GM12878 (cell line): Measurements from ENCODE around the gene PAQR7. TPM values are rescaled to one million over a fixed set of nuclear protein-coding genes. Genes with fewer than 3 reads are reported as not detected.

Experiments
- ATAC-seq: fragments of 200-7000 bp; cut with Tn5 transposase; 3 replicates; pipeline ENCODE4 v1.9.1; 2020; ENCODE audit warnings: mild to moderate bottlenecking, moderate library complexity
- BruUV-seq: library from RNA; stranded (reverse); fragments of 400-500 nt; replicated peaks from 2 replicates; lab custom pipeline; 2021; lab: Mats Ljungman, UMichigan
- CTCF ChIA-PET: fragments of 300-600 bp; sonication (Branson Sonifier 250); formaldehyde crosslinking; extraction: SDS; loops from one replicate; lab custom pipeline; 2021; ENCODE audit warnings: inconsistent platforms; lab: Yijun Ruan, JAX
- POLR2A ChIA-PET: fragments of 350-600 bp; formaldehyde crosslinking; extraction: SDS; loops from one replicate; lab custom pipeline; 2021; ENCODE audit warnings: inconsistent platforms; lab: Charles Lee
- RAD21 ChIA-PET: fragments of 300-600 bp; sonication (Branson Sonifier 250); formaldehyde crosslinking; loops from one replicate; lab custom pipeline; 2023; ENCODE audit warnings: antibody characterized with exemption; ENCODE audit not compliant: unreplicated experiment; lab: Charles Lee
- SMC1A ChIA-PET: fragments of 300-600 bp; sonication (Branson Sonifier 250); formaldehyde crosslinking; loops from one replicate; lab custom pipeline; 2023; ENCODE audit not compliant: unreplicated experiment, uncharacterized antibody; lab: Charles Lee
- DNase-seq: peaks from one replicate; pipeline ENCODE4 v3.0.0-alpha.2; 2011; ENCODE audit warnings: low read depth, low spot score
- FAIRE-seq: peaks from 3 replicates; lab custom pipeline; 2011; peaks lifted over from hg19 to GRCh38; lab: Jason Lieb, UNC
- H2AFZ ChIP-seq: 2 replicates; pipeline ENCODE4 v1.6.0; 2011; ENCODE audit warnings: low read depth, low read length, control low read depth; ENCODE audit not compliant: control insufficient read depth
- H3K27ac ChIP-seq: 2 replicates; pipeline ENCODE4 v1.5.1; 2011; ENCODE audit warnings: control low read depth; ENCODE audit not compliant: control insufficient read depth, insufficient read depth
- H3K27me3 ChIP-seq, 2 experiments: replicated peaks in 1 of 2; 2 replicates each; pipeline versions ENCODE4 v1.6.0 to v1.6.1; 2011; ENCODE audit warnings: low read length in 1 of 2; ENCODE audit not compliant: control insufficient read depth in 2 of 2, insufficient read depth in 2 of 2
- H3K36me3 ChIP-seq, 2 experiments: 2 replicates each; pipeline ENCODE4 v1.5.1; 2011; ENCODE audit warnings: low read length in 1 of 2; ENCODE audit not compliant: control insufficient read depth in 2 of 2, insufficient read depth in 2 of 2
- H3K4me1 ChIP-seq: 2 replicates; pipeline ENCODE4 v1.6.1; 2011; ENCODE audit warnings: mild to moderate bottlenecking, low read length, moderate library complexity, mixed read lengths; ENCODE audit not compliant: control insufficient read depth, insufficient read depth
- H3K4me2 ChIP-seq: 2 replicates; pipeline ENCODE4 v1.6.0; 2011; ENCODE audit warnings: control low read depth; ENCODE audit not compliant: control insufficient read depth, insufficient read depth
- H3K4me3 ChIP-seq: fragments of 200-600 bp; sonication (generic); 2 replicates; pipeline ENCODE4 v1.5.1; 2016
- H3K79me2 ChIP-seq: 2 replicates; pipeline ENCODE4 v1.6.0; 2011; ENCODE audit warnings: low read length; ENCODE audit not compliant: control insufficient read depth, insufficient read depth
- H3K9ac ChIP-seq: 2 replicates; pipeline ENCODE4 v1.8.0; 2011; ENCODE audit warnings: low read length, control low read depth, mixed read lengths; ENCODE audit not compliant: control insufficient read depth, insufficient read depth
- H3K9me3 ChIP-seq: replicated peaks from 3 replicates; pipeline ENCODE4 v1.5.1; 2011; ENCODE audit warnings: mild to moderate bottlenecking, low read length; ENCODE audit not compliant: control insufficient read depth, insufficient read depth
- H4K20me1 ChIP-seq: 2 replicates; pipeline ENCODE4 v1.6.0; 2011; ENCODE audit not compliant: control insufficient read depth, insufficient read depth
- CEBPZ ChIP-seq: fragments of 150-350 bp; IDR thresholded peaks from 2 replicates; pipeline ENCODE4 v1.6.1; 2016; ENCODE audit warnings: low read depth, low read length
- EP300 ChIP-seq, 2 experiments: fragments of 150-350 bp in 1 of 2; IDR thresholded peaks; 2 replicates each; pipeline ENCODE4 v1.6.1; 2011 to 2012; ENCODE audit warnings: low read depth in 2 of 2, low read length in 2 of 2, borderline replicate concordance in 1 of 2, improper control_type of control experiment in 1 of 2, inconsistent platforms in 1 of 2; ENCODE audit not compliant: control insufficient read depth in 1 of 2
- LARP7 ChIP-seq: fragments of 450-650 bp; IDR thresholded peaks from 2 replicates; pipeline ENCODE4 v1.6.1; 2017; ENCODE audit warnings: mild to moderate bottlenecking
- MXI1 ChIP-seq: fragments of 150-350 bp; IDR thresholded peaks from 2 replicates; pipeline ENCODE4 v1.6.1; 2011; ENCODE audit warnings: low read depth, mild to moderate bottlenecking, inconsistent platforms, low read length, improper control_type of control experiment
- REST ChIP-seq: IDR thresholded peaks from 2 replicates; pipeline ENCODE4 v1.6.1; 2012; ENCODE audit warnings: mild to moderate bottlenecking, low read depth, low read length
- YBX1 ChIP-seq: fragments of 450-650 bp; IDR thresholded peaks from 2 replicates; pipeline ENCODE4 v1.6.1; 2016; ENCODE audit warnings: antibody characterized with exemption
- in situ Hi-C: fragments of 300-500 bp; cut with MboI; formaldehyde crosslinking; loops from 9 replicates; pipeline ENCODE4 v1.14.3; 2018; ENCODE audit warnings: mixed read lengths
- intact Hi-C: fragments of 100-400 bp; cut with micrococcal nuclease; formaldehyde crosslinking; loops from one replicate; pipeline ENCODE4 v1.14.2; 2022; ENCODE audit not compliant: unreplicated experiment
- polyA plus RNA-seq, 11 experiments: library from polyadenylated mRNA; depleted of rRNA in 4 of 11; unstranded in 6 of 11; stranded (reverse) in 5 of 11; fragments of >200 nt; fragmentation: Nextera tagmentation in 4 of 11; fragmentation: Illumina TruSeq in 1 of 11; extraction: Ambion mirVana in 4 of 11; extraction: Trizol in 1 of 11; gene quantifications; 1 replicate in 1 of 11; 2 replicates in 10 of 11; pipeline versions ENCODE4 v1.2.1 to v1.2.3, GENCODE V29; 2011 to 2016; ENCODE audit warnings: inconsistent platforms in 2 of 11, missing spikeins in 2 of 11, low read depth in 1 of 11
- total RNA-seq, 4 experiments: library from RNA; depleted of rRNA in 3 of 4; stranded (reverse); fragments of >200 nt in 3 of 4; fragmentation: Illumina TruSeq in 1 of 4; extraction: Trizol in 1 of 4; gene quantifications; 2 replicates each; pipeline versions ENCODE4 v1.2.1 to v1.2.3, GENCODE V29; 2013 to 2021

The PAQR7 gene
- total and polyA plus RNA-seq, 10 of the 15 experiments (the other 5 are each of a cell fraction or from before 2014, with no cell fraction given): 1.1 to 8.8 (median 5.2) TPM

GRCh38 chr1:25911162-25911561 lies 35.7 kb upstream of the PAQR7 start:
- in situ Hi-C loops: no loop called here
- no TSS peak for BruUV-seq
- FAIRE-seq (no peak), ATAC-seq (no peak), DNase-seq (no peak)
- ChIA-PET RAD21 (no interaction called here), SMC1A (no interaction called here), CTCF (interaction anchor here (1.1 kb wide), 1 partner anchor 16 kb away, joined by 3 read pairs; no protein-coding TSS in a partner anchor), POLR2A (no interaction called here)
- Histone ChIP-seq H3K27ac (no peak overlapping the region), H3K79me2 (no peaks in the 10 kb centered on the region), H3K4me3 (no peak overlapping the region), H3K9ac (no peak overlapping the region), H3K27me3 (no peaks in the 10 kb centered on the region; a peak in 3 of 4 replicates), H3K9me3 (no peaks in the 10 kb centered on the region), H3K4me2 (no peak overlapping the region), H3K36me3 (no peaks in the 10 kb centered on the region), H4K20me1 (no peaks in the 10 kb centered on the region), H2AFZ (no peak overlapping the region), H3K4me1 (no peaks in the 10 kb centered on the region; the same call in 1 of the 2 replicates)
- TF ChIP-seq CEBPZ: no peak
- no peak for TF ChIP-seq YBX1
- TF ChIP-seq LARP7: no peak
- no peak for TF ChIP-seq EP300 (IDR thresholded peaks at IDR 0.05; ENCODE audit: borderline replicate concordance in 1 of 2, control insufficient read depth in 1 of 2, low read depth in 2 of 2, low read length in 2 of 2)
- TF ChIP-seq REST: no peak
- TF ChIP-seq MXI1: no peak
- intact Hi-C loops: no loop called here
